ENCODE results near the gene FUT3. TPM values are rescaled to one million over a fixed set of nuclear protein-coding genes. Genes with fewer than 3 reads are reported as not detected.

The FUT3 gene
- total and polyA plus RNA-seq, 2 of the 8 experiments (the other 6 are each of a cell fraction or from before 2014, with no cell fraction given), result 0.15 to 0.63 TPM

DNA sequence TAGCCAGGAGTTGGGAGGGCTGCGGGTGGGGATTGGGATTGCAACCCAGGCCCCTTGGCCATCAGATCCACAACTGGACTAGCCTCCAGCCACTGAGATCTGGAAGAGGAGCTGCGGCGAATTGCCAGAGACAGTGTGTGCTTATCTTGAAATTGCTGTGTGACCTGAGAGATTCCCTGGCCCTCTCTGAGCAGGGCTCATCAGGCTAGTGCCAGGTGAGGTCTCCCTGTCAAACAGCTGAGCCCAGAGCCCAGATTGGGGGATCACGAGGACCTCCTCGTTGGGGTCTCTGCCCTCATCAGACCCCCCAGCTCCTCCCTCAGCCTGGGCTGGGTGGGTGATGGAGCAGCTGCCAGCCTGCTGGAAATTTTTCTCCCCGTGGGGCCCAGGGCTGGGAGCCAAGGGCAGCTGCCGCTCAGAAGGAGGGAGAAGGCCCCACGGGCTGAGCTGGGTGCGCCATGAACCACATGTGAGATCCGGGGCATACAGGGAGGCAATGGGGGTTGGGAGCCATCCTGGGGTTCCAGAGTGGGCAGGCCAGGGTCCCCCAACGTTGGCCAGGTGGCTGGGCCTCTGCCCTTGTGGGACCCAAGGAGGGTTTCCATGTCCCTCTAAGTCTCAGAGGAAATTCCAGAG, 11.9 kb upstream of the FUT3 start:
- FAIRE-seq, result no peak
- no peaks in the 10 kb centered on the region for H3K9me3 ChIP-seq (ENCODE audit: insufficient read depth in 2 of 2, low read depth in 1 of 2, low read length in 1 of 2)
- no peak overlapping the region for H2AFZ ChIP-seq (ENCODE audit: low read length)

More for the DNA sequence above, 11.9 kb upstream of the FUT3 start:
- no peak overlapping the region for H3K9ac ChIP-seq (replicated peaks in 1 of 4; ENCODE audit: extremely low read depth in 1 of 4, low read depth in 3 of 4, low read length in 3 of 4)
- POLR2A ChIA-PET (ENCODE audit: partially characterized antibody), result interaction anchor here (0.6 to 2.1 kb wide), 4 partner anchors 10 to 34 kb away, joined by 3 to 7 read pairs (median 5); no protein-coding TSS in a partner anchor
- H3K14ac ChIP-seq (ENCODE audit: insufficient read length), result no peak overlapping the region
- no peak overlapping the region for H4K5ac ChIP-seq (ENCODE audit: insufficient read length, low read depth, low read length)
- no peaks in the 10 kb centered on the region; a peak in 1 of 7 replicates for H3K4me1 ChIP-seq (replicated peaks in 1 of 4; ENCODE audit: control insufficient read depth in 3 of 4, insufficient read depth in 4 of 4, low read length in 3 of 4)
- no peaks in the 10 kb centered on the region for H3K36me3 ChIP-seq (ENCODE audit: control insufficient read depth in 2 of 4, insufficient read depth in 4 of 4, low read length in 3 of 4)
- peaks cover 0 to 2% (median under 1%) of the 10 kb centered on the region in 4 experiments; a peak in 2 of 7 replicates for H3K27me3 ChIP-seq (replicated peaks in 1 of 4; ENCODE audit: control insufficient read depth in 3 of 4, extremely low read depth in 1 of 4, insufficient read depth in 3 of 4, low read length in 3 of 4)
- H3K4me2 ChIP-seq (ENCODE audit: insufficient read depth in 1 of 2, low read depth in 2 of 2, low read length in 2 of 2), result no peak overlapping the region
- H3K23me2 ChIP-seq (ENCODE audit: low read depth, low read length), result no peaks in the 10 kb centered on the region
- no peak overlapping the region for H3K56ac ChIP-seq (replicated peaks; ENCODE audit: insufficient read length, low read depth, low read length)
- no peak for DNase-seq (ENCODE audit: low read depth in 1 of 2, low spot score in 2 of 2)
- WGBS, 2 experiments (ENCODE audit: extremely low coverage in 1 of 2, insufficient coverage in 1 of 2, insufficient read length in 1 of 2, insufficient replicate concordance in 2 of 2, low coverage in 1 of 2, low lambda C conversion rate in 2 of 2, missing lambda C conversion rate in 1 of 2), result 63% methylated on average over 4 of the region's 11 CpGs; no CpG with 5 or more reads in 1 of the 2 experiments
- no peak overlapping the region for H4K8ac ChIP-seq (ENCODE audit: extremely low read depth, insufficient read depth, low read length)
- no peaks in the 10 kb centered on the region for H3K79me1 ChIP-seq (ENCODE audit: low read depth, low read length)
- no peak overlapping the region for H3K27ac ChIP-seq (ENCODE audit: low read depth, low read length)
- no peak overlapping the region for H3K18ac ChIP-seq (ENCODE audit: extremely low read depth, low read length)
- no peak overlapping the region for H3K23ac ChIP-seq (ENCODE audit: insufficient read length)
- no peak overlapping the region for H3K4ac ChIP-seq (replicated peaks; ENCODE audit: insufficient read length, low read depth, low read length)
- no peak overlapping the region for H2AK5ac ChIP-seq (ENCODE audit: low read depth, low read length)
- no peak overlapping the region for H2BK5ac ChIP-seq (ENCODE audit: low read depth, low read length)
- H2BK120ac ChIP-seq (replicated peaks; ENCODE audit: low read depth, low read length), result no peak overlapping the region
- H4K91ac ChIP-seq (replicated peaks; ENCODE audit: insufficient read length, low read length), result no peak overlapping the region
- H3K4me3 ChIP-seq (ENCODE audit: extremely low read depth in 1 of 4, insufficient read depth in 2 of 4, low read depth in 3 of 4, low read length in 4 of 4), result no peak overlapping the region
- H4K20me1 ChIP-seq (replicated peaks in 1 of 2; ENCODE audit: control insufficient read depth in 1 of 2, insufficient read depth in 2 of 2, low read length in 2 of 2), result no peaks in the 10 kb centered on the region
- H3K79me2 ChIP-seq (ENCODE audit: control insufficient read depth in 1 of 2, insufficient read depth in 2 of 2, low read length in 2 of 2), result no peaks in the 10 kb centered on the region
- H2BK15ac ChIP-seq (ENCODE audit: low read length), result no peak overlapping the region
- CTCF ChIA-PET (ENCODE audit: partially characterized antibody), result interaction anchor here (0.7 to 1.5 kb wide), 2 partner anchors 13 to 55 kb away, joined by 3 to 4 read pairs; no protein-coding TSS in a partner anchor
- H2BK20ac ChIP-seq (ENCODE audit: low read length), result no peak overlapping the region
- TF ChIP-seq EZH2 (IDR thresholded peaks at IDR 0.05; ENCODE audit: low read depth, low read length, severe bottlenecking), result no peak
- no peak for TF ChIP-seq GABPA (IDR thresholded peaks at IDR 0.05; ENCODE audit: borderline replicate concordance, insufficient read depth, low read length)
- no peak for TF ChIP-seq TAF7 (optimal IDR thresholded peaks at IDR 0.05; ENCODE audit: borderline replicate concordance, low read depth, low read length)
- TF ChIP-seq HDAC2 (IDR thresholded peaks at IDR 0.05; ENCODE audit: borderline replicate concordance in 1 of 2, low read depth in 2 of 2, low read length in 2 of 2), result no peak
- TF ChIP-seq EGR1 (IDR thresholded peaks at IDR 0.05; ENCODE audit: borderline replicate concordance, low read depth, low read length), result no peak
- TF ChIP-seq TCF12 (IDR thresholded peaks at IDR 0.05; ENCODE audit: low read depth, low read length), result no peak
- H2BK12ac ChIP-seq (ENCODE audit: low read depth, low read length), result no peak overlapping the region

Measured in H1 (cell line).